Fibroblast of lung (primary cell): ENCODE results near the gene TBC1D13. TPM values are rescaled to one million over a fixed set of nuclear protein-coding genes. Genes with fewer than 3 reads are reported as not detected.

Experiments
- DNase-seq, 2 donors: peaks; one replicate each; pipeline versions ENCODE4 v3.0.0 to v3.0.0-alpha.2; 2010; ENCODE audit warnings: low read depth in 2 of 2
- H2AFZ ChIP-seq: 2 replicates; pipeline ENCODE4 v1.5.1; 2012; ENCODE audit warnings: low read length, control low read depth, inconsistent platforms
- H3K27ac ChIP-seq: 2 replicates; pipeline ENCODE4 v1.5.1; 2011; ENCODE audit warnings: low read length, control low read depth; ENCODE audit not compliant: insufficient read depth
- H3K27me3 ChIP-seq: 2 replicates; pipeline ENCODE4 v1.5.1; 2011; ENCODE audit warnings: mild to moderate bottlenecking, low read length; ENCODE audit not compliant: control insufficient read depth, insufficient read depth
- H3K36me3 ChIP-seq: 2 replicates; pipeline ENCODE4 v1.5.1; 2011; ENCODE audit warnings: low read length; ENCODE audit not compliant: control insufficient read depth, insufficient read depth
- H3K4me1 ChIP-seq: 2 replicates; pipeline ENCODE4 v1.5.1; 2011; ENCODE audit warnings: low read length; ENCODE audit not compliant: control insufficient read depth, insufficient read depth; ENCODE audit errors: extremely low read depth
- H3K4me2 ChIP-seq: 2 replicates; pipeline ENCODE4 v1.5.1; 2011; ENCODE audit warnings: low read length, control low read depth; ENCODE audit not compliant: insufficient read depth; ENCODE audit errors: extremely low read depth
- H3K4me3 ChIP-seq, 4 experiments: fragments of 200-600 bp in 1 of 4; sonication (generic) in 1 of 4; replicated peaks in 1 of 4; 2 replicates each; pipeline ENCODE4 v1.5.1; 2011 to 2016; ENCODE audit warnings: low read length in 4 of 4, low read depth in 3 of 4, mild to moderate bottlenecking in 3 of 4, control low read depth in 2 of 4, inconsistent platforms in 1 of 4, mixed read lengths in 1 of 4; ENCODE audit not compliant: insufficient read depth in 1 of 4; ENCODE audit errors: control extremely low read depth in 1 of 4
- H3K79me2 ChIP-seq: 2 replicates; pipeline ENCODE4 v1.5.1; 2012; ENCODE audit warnings: mild to moderate bottlenecking, low read length, inconsistent platforms; ENCODE audit not compliant: control insufficient read depth, insufficient read depth
- H3K9ac ChIP-seq: 2 replicates; pipeline ENCODE4 v1.5.1; 2011; ENCODE audit warnings: mild to moderate bottlenecking, low read length, control low read depth; ENCODE audit not compliant: insufficient read depth
- H3K9me3 ChIP-seq: 2 replicates; pipeline ENCODE4 v1.5.1; 2012; ENCODE audit warnings: low read depth, low read length; ENCODE audit not compliant: control insufficient read depth, insufficient read depth
- H4K20me1 ChIP-seq: 2 replicates; pipeline ENCODE4 v1.5.1; 2011; ENCODE audit warnings: low read length; ENCODE audit not compliant: control insufficient read depth, insufficient read depth; ENCODE audit errors: extremely low read depth
- CTCF ChIP-seq, 2 donors: IDR thresholded peaks in 1 of 2; conservative IDR thresholded peaks in 1 of 2; 1 replicate in 1 of 2; 2 replicates in 1 of 2; pipeline ENCODE4 v1.5.1; 2011 to 2012; ENCODE audit warnings: low read length in 2 of 2, control low read depth in 1 of 2, inconsistent platforms in 1 of 2, low read depth in 1 of 2, mild to moderate bottlenecking in 1 of 2
- EZH2 ChIP-seq: IDR thresholded peaks from 2 replicates; pipeline ENCODE4 v1.5.1; 2012; ENCODE audit warnings: low read length, control low read depth, mild to moderate bottlenecking; ENCODE audit errors: missing control alignments
- polyA plus RNA-seq, 2 donors: library from polyadenylated mRNA; depleted of rRNA in 1 of 2; stranded (reverse) in 1 of 2; unstranded in 1 of 2; fragments of >200 nt; gene quantifications; 2 replicates each; pipeline ENCODE4 v1.2.1, GENCODE V29; 2011 to 2012; ENCODE audit warnings: missing spikeins in 1 of 2
- total RNA-seq: library from RNA; depleted of rRNA; stranded (reverse); fragments of >200 nt; gene quantifications from 2 replicates; pipeline ENCODE4 v1.2.1, GENCODE V29; 2014

Gene TBC1D13
- total and polyA plus RNA-seq, 2 donors (not counting 1 experiment from before 2014, with no cell fraction given): 9.2 to 20.6 TPM

- no peak for DNase-seq
Measured at GRCh38 chr9:128807827-128808226, 20.8 kb downstream of the TBC1D13 start.

GRCh38 chr9:128808543-128808942 is 21.5 kb downstream of the TBC1D13 start:
- Histone ChIP-seq H3K27me3 (no peaks in the 10 kb centered on the region), H3K36me3 (peaks cover 20% of the 10 kb centered on the region), H2AFZ (no peak overlapping the region), H4K20me1 (no peaks in the 10 kb centered on the region), H3K4me3 (no peak overlapping the region), H3K79me2 (no peaks in the 10 kb centered on the region), H3K4me1 (no peaks in the 10 kb centered on the region), H3K9me3 (no peaks in the 10 kb centered on the region), H3K27ac (no peak overlapping the region), H3K9ac (no peak overlapping the region), H3K4me2 (no peak overlapping the region)
- no peak for DNase-seq
- TF ChIP-seq EZH2: no peak
- TF ChIP-seq CTCF (conservative IDR thresholded peaks at IDR 0.05 in 1 of 2, IDR thresholded peaks at IDR 0.05 in 1 of 2; ENCODE audit: low read depth in 1 of 2, low read length in 2 of 2): no peak

More at GRCh38 chr9:128807827-128808226, 20.8 kb downstream of the TBC1D13 start:
- Histone ChIP-seq H3K27me3 (no peaks in the 10 kb centered on the region), H3K9me3 (no peaks in the 10 kb centered on the region), H4K20me1 (no peaks in the 10 kb centered on the region), H3K4me2 (no peak overlapping the region), H3K36me3 (peaks cover 20% of the 10 kb centered on the region), H3K79me2 (no peaks in the 10 kb centered on the region), H3K27ac (no peak overlapping the region), H3K4me1 (no peaks in the 10 kb centered on the region), H2AFZ (no peak overlapping the region), H3K9ac (no peak overlapping the region), H3K4me3 (no peak overlapping the region)
- TF ChIP-seq EZH2 (no peak), CTCF (conservative IDR thresholded peaks at IDR 0.05 in 1 of 2, IDR thresholded peaks at IDR 0.05 in 1 of 2; ENCODE audit: low read depth in 1 of 2, low read length in 2 of 2) (no peak)

- peaks cover 16% of the 10 kb centered on the region for H3K36me3 ChIP-seq
- no peak overlapping the region for H3K4me3 ChIP-seq
- TF ChIP-seq EZH2 (no peak), CTCF (conservative IDR thresholded peaks at IDR 0.05 in 1 of 2, IDR thresholded peaks at IDR 0.05 in 1 of 2; ENCODE audit: low read depth in 1 of 2, low read length in 2 of 2) (no peak)
- no peaks in the 10 kb centered on the region for H3K27me3 ChIP-seq
- H3K9ac ChIP-seq: no peak overlapping the region
- DNase-seq: no peak
- H3K4me2 ChIP-seq: no peak overlapping the region
- no peaks in the 10 kb centered on the region for H4K20me1 ChIP-seq
- no peak overlapping the region for H2AFZ ChIP-seq
- H3K9me3 ChIP-seq: no peaks in the 10 kb centered on the region
- no peak overlapping the region for H3K27ac ChIP-seq
- no peaks in the 10 kb centered on the region for H3K4me1 ChIP-seq
- no peaks in the 10 kb centered on the region for H3K79me2 ChIP-seq
Measured at GRCh38 chr9:128809036-128809599, 22.1 kb downstream of the TBC1D13 start.
